B cell (primary cell): ENCODE measurements around the gene ST6GALNAC2.

Source experiments
- CTCF ChIP-seq: fragments of 200-600 bp; IDR thresholded peaks from one replicate; pipeline ENCODE4 v1.8.0; 2022; ENCODE audit warnings: antibody characterized with exemption, mild to moderate bottlenecking
- EZH2 ChIP-seq: IDR thresholded peaks from 2 replicates; pipeline ENCODE4 v1.6.1; 2012; ENCODE audit warnings: borderline replicate concordance, low read depth, mild to moderate bottlenecking, moderate library complexity, low read length; ENCODE audit not compliant: insufficient read depth, poor library complexity, severe bottlenecking

GRCh38 chr17:76545918-76546555 lies 39.6 kb downstream of the ST6GALNAC2 start:
- TF ChIP-seq EZH2 (no peak), CTCF (no peak)
